Endodermal cell (in vitro differentiated cells): ENCODE data around the gene LRRC74B. TPM values are rescaled to one million over a fixed set of nuclear protein-coding genes. Genes with fewer than 3 reads are reported as not detected.

Source experiments
- DNase-seq: peaks from one replicate; pipeline ENCODE4 v3.0.0-alpha.2; 2017
- H3K27ac ChIP-seq: 2 replicates; pipeline ENCODE4 v1.5.1; 2013; ENCODE audit warnings: mild to moderate bottlenecking, low read depth, low read length, moderate library complexity
- H3K27me3 ChIP-seq: 2 replicates; pipeline ENCODE4 v1.6.1; 2013; ENCODE audit warnings: mild to moderate bottlenecking, low read length, moderate library complexity; ENCODE audit not compliant: insufficient read depth, control insufficient read depth, poor library complexity, severe bottlenecking
- H3K36me3 ChIP-seq: 2 replicates; pipeline ENCODE4 v1.7.0; 2013; ENCODE audit warnings: mild to moderate bottlenecking, low read length, moderate library complexity; ENCODE audit not compliant: control insufficient read depth, insufficient read depth
- H3K4me1 ChIP-seq: one replicate; pipeline ENCODE4 v1.7.0; 2013; ENCODE audit warnings: low read length; ENCODE audit not compliant: control insufficient read depth, insufficient read depth
- H3K4me3 ChIP-seq: 2 replicates; pipeline ENCODE4 v1.5.1; 2013; ENCODE audit warnings: mild to moderate bottlenecking, low read length, moderate library complexity
- H3K9ac ChIP-seq: 2 replicates; pipeline ENCODE4 v1.6.1; 2013; ENCODE audit warnings: mild to moderate bottlenecking, low read length, moderate library complexity; ENCODE audit not compliant: poor library complexity, severe bottlenecking; ENCODE audit errors: extremely low read depth
- H3K9me3 ChIP-seq: 2 replicates; pipeline ENCODE4 v1.6.1; 2013; ENCODE audit warnings: mild to moderate bottlenecking, low read length, moderate library complexity; ENCODE audit not compliant: control insufficient read depth
- H3K27ac Mint-ChIP-seq: 2 replicates; pipeline ENCODE4 v1.8.0; 2020; ENCODE audit warnings: mixed read lengths
- H3K27me3 Mint-ChIP-seq: 2 replicates; pipeline ENCODE4 v1.8.0; 2021; ENCODE audit warnings: mild to moderate bottlenecking, mixed read lengths; ENCODE audit not compliant: insufficient read depth
- H3K36me3 Mint-ChIP-seq: 2 replicates; pipeline ENCODE4 v1.8.0; 2020; ENCODE audit warnings: low read depth, mixed read lengths
- H3K4me1 Mint-ChIP-seq: 2 replicates; pipeline ENCODE4 v1.8.0; 2020; ENCODE audit warnings: mixed read lengths
- H3K4me3 Mint-ChIP-seq: 2 replicates; pipeline ENCODE4 v1.8.0; 2020; ENCODE audit warnings: mild to moderate bottlenecking, moderate library complexity, mixed read lengths
- H3K9me3 Mint-ChIP-seq: 2 replicates; pipeline ENCODE4 v1.8.0; 2020; ENCODE audit warnings: mild to moderate bottlenecking, mixed read lengths
- CTCF ChIP-seq: fragments of 200-600 bp; sonication (generic); conservative IDR thresholded peaks from 2 replicates; pipeline ENCODE4 v1.5.0; 2021; ENCODE audit warnings: antibody characterized with exemption, mild to moderate bottlenecking
- WGBS, 2 experiments: methylation state at CpG; one replicate each; pipeline versions ENCODE4 v1.1.5 to v1.1.7; 2013; ENCODE audit warnings: missing lambda C conversion rate in 2 of 2, mixed read lengths in 1 of 2; ENCODE audit not compliant: insufficient coverage in 1 of 2, insufficient read length in 1 of 2; 5-methylcytosine and 5-hydroxymethylcytosine counted together
- total RNA-seq, 2 donors: library from RNA; stranded (reverse); fragmentation: NEBNext Ultra II Directional in 1 of 2; extraction: Animal tissue kit (Norgen Biotek cat#: 25700) in 1 of 2; gene quantifications; 2 replicates in 1 of 2; 3 replicates in 1 of 2; pipeline ENCODE4 v1.2.1, GENCODE V29; 2021

LRRC74B gene
- total RNA-seq, 2 donors from 2014 or later = not detected

GRCh38 chr22:21000207-21000986 is 45.3 kb upstream of the LRRC74B start:
- H3K4me3 Mint-ChIP-seq = peak overlapping the region; percentile 84
- Histone ChIP-seq H3K9ac (peak overlapping the region; percentile 85), H3K27ac (no peak overlapping the region), H3K9me3 (no peaks in the 10 kb centered on the region), H3K27me3 (no peaks in the 10 kb centered on the region), H3K4me3 (peak overlapping the region; percentile 91), H3K36me3 (no peaks in the 10 kb centered on the region), H3K4me1 (peaks cover 11% of the 10 kb centered on the region)
- 86 to 88% methylated on average over 16 to 20 of the region's 22 CpGs for WGBS, 2 experiments
- peaks cover 5% of the 10 kb centered on the region for H3K36me3 Mint-ChIP-seq
- no peaks in the 10 kb centered on the region for H3K9me3 Mint-ChIP-seq
- no peak for TF ChIP-seq CTCF
- H3K4me1 Mint-ChIP-seq = peaks cover 12% of the 10 kb centered on the region
- no peaks in the 10 kb centered on the region for H3K27me3 Mint-ChIP-seq
- no peak overlapping the region for H3K27ac Mint-ChIP-seq
- DNase-seq = no peak

GRCh38 chr22:21000987-21001600 is 44.7 kb upstream of the LRRC74B start:
- Histone ChIP-seq H3K4me1 (peaks cover 11% of the 10 kb centered on the region), H3K36me3 (no peaks in the 10 kb centered on the region), H3K4me3 (peak overlapping the region; percentile 91), H3K27me3 (no peaks in the 10 kb centered on the region), H3K9ac (peak overlapping the region; percentile 85), H3K27ac (peak overlapping the region; percentile 96), H3K9me3 (no peaks in the 10 kb centered on the region)
- H3K27ac Mint-ChIP-seq = peak overlapping the region; percentile 92
- H3K4me1 Mint-ChIP-seq = peaks cover 12% of the 10 kb centered on the region
- peaks cover 3% of the 10 kb centered on the region for H3K36me3 Mint-ChIP-seq
- TF ChIP-seq CTCF = no peak
- H3K9me3 Mint-ChIP-seq = no peaks in the 10 kb centered on the region
- 23 to 39% methylated on average over 11 to 26 of the region's 26 CpGs for WGBS, 2 experiments
- no peak for DNase-seq
- H3K27me3 Mint-ChIP-seq = no peaks in the 10 kb centered on the region
- H3K4me3 Mint-ChIP-seq = peak overlapping the region; percentile 84

- H3K36me3 ChIP-seq = no peaks in the 10 kb centered on the region
- 0 to 1% methylated on average over 23 to 83 of the region's 83 CpGs for whole genome bisulfite sequencing, 2 experiments
Observed at GRCh38 chr22:21001601-21002325, 44.0 kb upstream of the LRRC74B start, which contains the start of gene THAP7. Gene THAP7 (minus strand): TSS chr22:21002118. CDS start chr22:21001911, 207 bp downstream.

More at GRCh38 chr22:21001601-21002325, 44.0 kb upstream of the LRRC74B start, which contains the start of gene THAP7:
- Histone ChIP-seq H3K9me3 (no peaks in the 10 kb centered on the region), H3K4me3 (peak within 1 kb of the TSS; percentile 91), H3K4me1 (peaks cover 11% of the 10 kb centered on the region), H3K9ac (peak within 1 kb of the TSS; percentile 85), H3K27ac (peak within 1 kb of the TSS; percentile 96), H3K27me3 (no peaks in the 10 kb centered on the region)
- H3K9me3 Mint-ChIP-seq = no peaks in the 10 kb centered on the region
- H3K4me1 Mint-ChIP-seq = peaks cover 12% of the 10 kb centered on the region
- peak within 1 kb of the TSS; percentile 92 for H3K27ac Mint-ChIP-seq
- no peak for TF ChIP-seq CTCF
- H3K27me3 Mint-ChIP-seq = no peaks in the 10 kb centered on the region
- H3K36me3 Mint-ChIP-seq = no peaks in the 10 kb centered on the region
- H3K4me3 Mint-ChIP-seq = peak within 1 kb of the TSS; percentile 84
- peak; percentile 98 for DNase-seq
